GM18502 (cell line): ENCODE measurements around the gene KBTBD7.

Source experiments
- ATAC-seq: cut with Tn5 transposase; IDR thresholded peaks from one replicate; pipeline ENCODE4 v1.9.1; 2021; ENCODE audit warnings: mild to moderate bottlenecking; ENCODE audit not compliant: unreplicated experiment, poor library complexity

KBTBD7 gene

GRCh38 chr13:41144576-41144975, 49.8 kb downstream of the KBTBD7 start:
- ATAC-seq: no peak
